Vagina (tissue), 2 donors: Measurements from ENCODE around the gene IFT27. TPM values are rescaled to one million over a fixed set of nuclear protein-coding genes. Genes with fewer than 3 reads are reported as not detected.

ENCODE experiments used
- DNase-seq, 2 donors: peaks; one replicate each; pipeline ENCODE4 v3.0.0-alpha.2; 2017; ENCODE audit errors: extremely low spot score in 2 of 2
- H3K27ac ChIP-seq: fragments of 200-600 bp; sonication (generic); one replicate; pipeline ENCODE4 v1.5.1; 2019
- H3K27me3 ChIP-seq: fragments of 200-600 bp; sonication (generic); one replicate; pipeline ENCODE4 v1.5.1; 2019
- H3K36me3 ChIP-seq, 2 donors: fragments of 200-600 bp; sonication (generic); one replicate each; pipeline ENCODE4 v1.5.1; 2017 to 2019
- H3K4me1 ChIP-seq: fragments of 200-600 bp; sonication (generic); one replicate; pipeline ENCODE4 v1.5.1; 2019
- H3K4me3 ChIP-seq, 2 donors: fragments of 200-600 bp; sonication (generic); 1 replicate in 1 of 2; 2 replicates in 1 of 2; pipeline ENCODE4 v1.5.1; 2016 to 2019
- H3K9me3 ChIP-seq: fragments of 200-600 bp; sonication (generic); one replicate; pipeline ENCODE4 v1.5.1; 2019
- POLR2A ChIP-seq, 2 donors: fragments of 450-650 bp; IDR thresholded peaks; one replicate each; pipeline ENCODE4 v1.6.1; 2017; ENCODE audit warnings: antibody characterized with exemption in 2 of 2, mild to moderate bottlenecking in 2 of 2, moderate library complexity in 2 of 2
- POLR2AphosphoS5 ChIP-seq, 2 donors: sonication (generic); formaldehyde crosslinking; IDR thresholded peaks; one replicate each; pipeline ENCODE4 v1.9.0; 2017; ENCODE audit warnings: antibody characterized with exemption in 2 of 2, mild to moderate bottlenecking in 2 of 2, low read depth in 1 of 2; ENCODE audit not compliant: insufficient read depth in 1 of 2
- intact Hi-C: fragments of 100-400 bp; cut with DNase I; formaldehyde crosslinking; loops from one replicate; pipeline ENCODE4 v1.15.1; 2023
- total RNA-seq: library from RNA; depleted of rRNA; stranded (reverse); fragments of >200 nt; gene quantifications from one replicate; pipeline ENCODE4 v1.2.3, GENCODE V29; 2016
- TF ChIP-seq, protein P1 (sequence below), 3 experiments: fragments of 450-650 bp in 2 of 3; fragments of 200-600 bp in 1 of 3; sonication (generic) in 1 of 3; IDR thresholded peaks; one replicate each; pipeline ENCODE4 v1.5.1; 2017 to 2019; ENCODE audit warnings: antibody characterized with exemption in 3 of 3, mild to moderate bottlenecking in 2 of 3, moderate library complexity in 2 of 3

Gene IFT27
- total RNA-seq, 1 donor from 2014 or later, result 15.0 TPM

DNA sequence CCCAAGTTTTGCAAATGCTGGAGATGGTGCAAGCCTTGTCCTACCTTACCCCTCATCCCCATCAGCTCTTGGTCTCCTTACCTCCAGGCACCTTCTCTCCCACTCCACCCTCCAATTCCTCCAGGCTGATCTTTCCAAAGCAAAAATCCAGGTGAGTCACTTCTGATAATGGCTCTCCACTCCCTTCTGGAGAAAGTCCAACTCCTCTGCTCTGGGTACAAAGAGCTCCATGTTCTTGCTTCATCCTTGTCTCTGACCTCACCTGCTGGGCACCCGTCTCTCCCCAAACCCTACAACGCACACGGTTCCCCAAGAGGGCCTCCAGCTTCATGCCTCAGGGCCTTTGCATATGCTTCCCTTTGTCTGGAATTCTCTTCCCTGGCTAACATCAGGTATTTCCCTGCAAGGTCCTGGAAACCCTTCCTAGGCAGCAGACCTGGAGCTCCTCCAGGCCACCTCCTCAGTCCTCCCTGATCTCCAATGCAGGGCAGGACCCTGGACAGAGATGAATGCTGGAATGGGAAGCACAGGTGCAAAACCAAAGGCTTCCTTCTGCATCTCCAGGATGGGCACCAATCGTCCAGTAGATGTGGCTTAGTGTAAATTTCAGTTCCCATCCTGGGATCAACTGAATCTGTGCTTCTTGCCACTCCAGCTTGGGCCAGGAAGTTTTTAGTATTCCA lies 22.7 kb downstream of the IFT27 start:
- no peak for DNase-seq
- TF ChIP-seq, protein P1, sequence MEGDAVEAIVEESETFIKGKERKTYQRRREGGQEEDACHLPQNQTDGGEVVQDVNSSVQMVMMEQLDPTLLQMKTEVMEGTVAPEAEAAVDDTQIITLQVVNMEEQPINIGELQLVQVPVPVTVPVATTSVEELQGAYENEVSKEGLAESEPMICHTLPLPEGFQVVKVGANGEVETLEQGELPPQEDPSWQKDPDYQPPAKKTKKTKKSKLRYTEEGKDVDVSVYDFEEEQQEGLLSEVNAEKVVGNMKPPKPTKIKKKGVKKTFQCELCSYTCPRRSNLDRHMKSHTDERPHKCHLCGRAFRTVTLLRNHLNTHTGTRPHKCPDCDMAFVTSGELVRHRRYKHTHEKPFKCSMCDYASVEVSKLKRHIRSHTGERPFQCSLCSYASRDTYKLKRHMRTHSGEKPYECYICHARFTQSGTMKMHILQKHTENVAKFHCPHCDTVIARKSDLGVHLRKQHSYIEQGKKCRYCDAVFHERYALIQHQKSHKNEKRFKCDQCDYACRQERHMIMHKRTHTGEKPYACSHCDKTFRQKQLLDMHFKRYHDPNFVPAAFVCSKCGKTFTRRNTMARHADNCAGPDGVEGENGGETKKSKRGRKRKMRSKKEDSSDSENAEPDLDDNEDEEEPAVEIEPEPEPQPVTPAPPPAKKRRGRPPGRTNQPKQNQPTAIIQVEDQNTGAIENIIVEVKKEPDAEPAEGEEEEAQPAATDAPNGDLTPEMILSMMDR (IDR thresholded peaks at IDR 0.05), result no peak
- TF ChIP-seq POLR2A (IDR thresholded peaks at IDR 0.05) (no peak), POLR2AphosphoS5 (IDR thresholded peaks at IDR 0.05; ENCODE audit: insufficient read depth in 1 of 2, low read depth in 1 of 2) (no peak)
- H3K36me3 ChIP-seq, result no peaks in the 10 kb centered on the region
- intact Hi-C loops, result no loop called here
- H3K27ac ChIP-seq, result no peak overlapping the region
- no peaks in the 10 kb centered on the region for H3K9me3 ChIP-seq
- no peaks in the 10 kb centered on the region for H3K27me3 ChIP-seq
- no peak overlapping the region for H3K4me3 ChIP-seq
- no peaks in the 10 kb centered on the region for H3K4me1 ChIP-seq

DNA sequence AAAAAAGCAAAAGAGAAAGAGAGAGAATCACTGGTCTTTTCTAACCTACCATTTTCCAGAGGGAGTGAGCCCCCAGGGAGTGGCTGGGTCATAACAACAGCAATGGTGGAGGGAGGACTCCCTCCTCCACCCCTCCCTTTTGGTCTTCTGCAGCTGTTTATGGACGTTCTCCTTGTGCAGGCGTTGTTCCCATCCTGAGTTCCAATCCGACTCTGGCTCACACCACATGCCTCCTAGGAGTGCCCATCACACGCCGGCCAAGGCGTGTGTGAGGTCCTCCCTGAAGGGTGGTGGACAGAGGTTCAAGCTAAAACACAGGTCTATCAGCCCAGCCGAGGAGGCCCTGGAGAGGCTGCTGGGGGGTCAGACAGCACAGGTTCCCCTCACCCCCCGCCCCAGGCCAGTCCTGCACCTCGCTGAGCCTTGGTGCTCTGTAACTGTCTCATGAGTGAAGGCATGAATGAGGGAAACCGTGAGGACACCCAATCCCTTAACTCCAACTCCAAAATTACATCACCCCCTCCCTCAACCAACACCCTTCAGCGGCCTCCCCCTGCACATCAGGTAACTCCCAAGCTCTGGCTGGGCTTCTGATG lies 29.4 kb downstream of the IFT27 start:
- no peak for TF ChIP-seq POLR2AphosphoS5 (IDR thresholded peaks at IDR 0.05; ENCODE audit: insufficient read depth in 1 of 2, low read depth in 1 of 2)
- no peak for TF ChIP-seq POLR2A (IDR thresholded peaks at IDR 0.05)
- TF ChIP-seq, protein P1 (IDR thresholded peaks at IDR 0.05), result no peak
- intact Hi-C loops, result no loop called here
- no peak for DNase-seq

DNA sequence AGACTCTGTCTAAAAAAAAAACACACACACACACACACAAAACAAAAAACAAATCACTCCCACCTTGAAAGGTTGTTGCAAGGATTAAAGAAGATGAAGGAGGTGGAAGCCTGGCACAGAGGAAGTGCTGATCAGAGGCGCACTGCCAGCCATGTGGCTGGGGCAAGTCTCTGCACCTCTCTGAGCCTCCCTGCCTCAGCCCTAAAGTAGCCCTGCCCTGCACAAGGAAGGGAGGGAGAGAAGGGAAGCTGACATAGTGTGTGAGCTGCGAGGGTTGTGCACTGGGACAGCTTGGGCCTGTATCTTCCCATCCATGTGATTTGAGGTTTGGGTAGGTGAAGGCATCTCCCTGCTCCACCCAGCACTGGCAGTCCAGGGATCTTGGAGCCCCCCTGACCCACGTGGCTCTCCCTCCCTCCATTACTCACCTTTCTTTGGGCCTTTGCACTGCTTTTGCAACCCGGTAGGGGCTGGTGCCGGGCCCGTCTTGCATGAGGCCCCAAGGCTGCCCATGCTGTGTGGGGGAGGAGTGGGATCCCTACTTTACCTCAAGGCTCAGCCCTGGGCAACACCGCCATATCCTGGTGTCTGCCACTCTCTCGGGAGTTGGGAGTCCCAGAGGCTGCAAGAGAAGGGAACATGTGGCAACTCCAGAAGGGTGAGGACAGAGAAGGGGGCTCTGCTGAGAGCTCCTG lies 30.5 kb downstream of the IFT27 start:
- no peak overlapping the region for H3K27ac ChIP-seq
- no peaks in the 10 kb centered on the region for H3K4me1 ChIP-seq
- intact Hi-C loops, result no loop called here
- no peak for TF ChIP-seq POLR2A (IDR thresholded peaks at IDR 0.05)
- TF ChIP-seq, protein P1 (IDR thresholded peaks at IDR 0.05), result no peak
- TF ChIP-seq POLR2AphosphoS5 (IDR thresholded peaks at IDR 0.05; ENCODE audit: insufficient read depth in 1 of 2, low read depth in 1 of 2), result no peak
- no peaks in the 10 kb centered on the region for H3K9me3 ChIP-seq
- H3K27me3 ChIP-seq, result no peaks in the 10 kb centered on the region
- no peaks in the 10 kb centered on the region for H3K36me3 ChIP-seq
- no peak overlapping the region for H3K4me3 ChIP-seq
- no peak for DNase-seq

More for the DNA sequence above, 29.4 kb downstream of the IFT27 start:
- no peaks in the 10 kb centered on the region for H3K36me3 ChIP-seq
- H3K4me1 ChIP-seq, result no peaks in the 10 kb centered on the region
- no peaks in the 10 kb centered on the region for H3K27me3 ChIP-seq
- H3K9me3 ChIP-seq, result no peaks in the 10 kb centered on the region
- no peak overlapping the region for H3K4me3 ChIP-seq
- no peak overlapping the region for H3K27ac ChIP-seq

DNA sequence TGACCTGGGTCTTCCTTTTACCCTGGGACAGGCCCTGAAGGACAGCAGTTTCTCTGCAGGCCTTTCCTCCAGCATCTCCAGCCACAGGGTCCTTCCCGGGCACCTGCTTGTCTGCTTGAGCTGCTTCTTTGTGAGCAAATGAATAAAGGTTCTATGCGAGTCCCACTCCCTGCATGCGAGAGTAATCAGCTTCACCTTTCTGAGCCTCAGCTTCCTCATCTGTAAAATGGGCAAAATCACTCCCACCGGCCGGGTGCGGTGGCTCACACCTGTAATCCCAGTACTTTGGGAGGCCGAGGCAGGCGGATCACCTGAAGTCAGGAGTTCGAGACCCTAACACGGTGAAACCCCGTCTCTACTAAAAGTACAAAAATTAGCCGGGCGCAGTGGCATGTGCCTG lies 31.1 kb downstream of the IFT27 start:
- H3K27ac ChIP-seq, result no peak overlapping the region
- H3K9me3 ChIP-seq, result no peaks in the 10 kb centered on the region
- H3K27me3 ChIP-seq, result no peaks in the 10 kb centered on the region
- TF ChIP-seq POLR2A (IDR thresholded peaks at IDR 0.05) (no peak), POLR2AphosphoS5 (IDR thresholded peaks at IDR 0.05; ENCODE audit: insufficient read depth in 1 of 2, low read depth in 1 of 2) (no peak)
- TF ChIP-seq, protein P1 (IDR thresholded peaks at IDR 0.05), result no peak
- no peak overlapping the region for H3K4me3 ChIP-seq
- DNase-seq, result no peak
- no peaks in the 10 kb centered on the region for H3K36me3 ChIP-seq
- H3K4me1 ChIP-seq, result no peaks in the 10 kb centered on the region
- intact Hi-C loops, result no loop called here

DNA sequence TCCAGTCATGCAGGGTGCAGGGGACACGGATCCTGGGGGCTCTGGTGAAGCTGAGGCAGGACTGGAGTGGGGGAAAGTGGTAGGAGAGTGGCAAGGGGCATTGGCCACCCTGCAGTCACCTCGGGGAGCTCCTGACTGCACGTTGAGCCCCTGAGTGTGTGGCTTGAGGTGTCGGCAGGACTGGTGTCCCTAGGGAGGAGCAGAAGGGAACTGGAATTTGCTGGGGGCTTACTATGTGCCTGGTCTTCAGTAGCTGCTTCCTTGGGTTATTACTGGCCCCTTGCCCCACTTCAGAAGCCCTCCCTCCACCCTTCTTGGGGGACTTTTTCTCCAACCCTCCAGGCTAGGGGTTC lies 31.5 kb downstream of the IFT27 start:
- TF ChIP-seq POLR2A (IDR thresholded peaks at IDR 0.05) (no peak), POLR2AphosphoS5 (IDR thresholded peaks at IDR 0.05; ENCODE audit: insufficient read depth in 1 of 2, low read depth in 1 of 2) (no peak)
- TF ChIP-seq, protein P1 (IDR thresholded peaks at IDR 0.05), result no peak
- intact Hi-C loops, result no loop called here
- H3K27me3 ChIP-seq, result no peaks in the 10 kb centered on the region
- no peak overlapping the region for H3K4me3 ChIP-seq
- H3K9me3 ChIP-seq, result no peaks in the 10 kb centered on the region
- no peak overlapping the region for H3K27ac ChIP-seq
- DNase-seq, result no peak
- no peaks in the 10 kb centered on the region for H3K36me3 ChIP-seq
- no peaks in the 10 kb centered on the region for H3K4me1 ChIP-seq
